Effector memory CD4-positive, alpha-beta T cell (primary cell): ENCODE measurements around the gene PPP1R37.
A peak's percentile ranks its signal among the peaks of the same experiment; 100 is the strongest.

Source experiments
- DNase-seq, 3 donors: peaks; one replicate each; pipeline ENCODE4 v3.0.0-alpha.2; 2020
- H3K27ac ChIP-seq: 2 replicates; pipeline ENCODE4 v1.7.0; 2013; ENCODE audit warnings: mild to moderate bottlenecking, low read length, moderate library complexity; ENCODE audit not compliant: insufficient read depth, poor library complexity, severe bottlenecking
- H3K27me3 ChIP-seq: replicated peaks from 2 replicates; pipeline ENCODE4 v1.7.0; 2013; ENCODE audit warnings: mild to moderate bottlenecking, low read length; ENCODE audit not compliant: insufficient read depth, control insufficient read depth, poor library complexity, severe bottlenecking
- H3K36me3 ChIP-seq: 2 replicates; pipeline ENCODE4 v1.7.0; 2013; ENCODE audit warnings: mild to moderate bottlenecking, low read length, moderate library complexity; ENCODE audit not compliant: control insufficient read depth, insufficient read depth
- H3K4me1 ChIP-seq: 2 replicates; pipeline ENCODE4 v1.7.0; 2013; ENCODE audit warnings: low read length, mild to moderate bottlenecking; ENCODE audit not compliant: control insufficient read depth, insufficient read depth, poor library complexity, severe bottlenecking
- H3K4me3 ChIP-seq: 2 replicates; pipeline ENCODE4 v1.7.0; 2013; ENCODE audit warnings: low read length, low read depth, mild to moderate bottlenecking; ENCODE audit not compliant: insufficient read depth, poor library complexity, severe bottlenecking
- H3K9me3 ChIP-seq: 2 replicates; pipeline ENCODE4 v1.7.0; 2013; ENCODE audit warnings: mild to moderate bottlenecking, low read length, moderate library complexity; ENCODE audit not compliant: control insufficient read depth
- total RNA-seq, 3 donors: gene quantifications; one replicate each; lab custom pipeline; 2026; lab: John Stamatoyannopoulos, UW

Gene PPP1R37
- 23.8 to 31.8 (median 25.4) reads per million in 3 donors for total RNA-seq

- Histone ChIP-seq H3K4me1 (peaks cover 20% of the 10 kb centered on the region), H3K36me3 (peaks cover 7% of the 10 kb centered on the region), H3K4me3 (peak within 1 kb of the TSS; percentile 86), H3K27me3 (no peaks in the 10 kb centered on the region), H3K27ac (peak within 1 kb of the TSS; percentile 87), H3K9me3 (no peaks in the 10 kb centered on the region)
- peak; percentile 80 to 90 (median 86) for DNase-seq
Observed at GRCh38 chr19:45092747-45093678, at the start of gene PPP1R37. Gene PPP1R37 (plus strand): TSS chr19:45093179. CDS start chr19:45093326, 147 bp downstream.

- Histone ChIP-seq H3K4me3 (no peak overlapping the region), H3K36me3 (peaks cover 48% of the 10 kb centered on the region), H3K27ac (no peak overlapping the region), H3K4me1 (peaks cover 13% of the 10 kb centered on the region), H3K9me3 (no peaks in the 10 kb centered on the region), H3K27me3 (no peaks in the 10 kb centered on the region)
- DNase-seq = no peak
Observed at GRCh38 chr19:45045671-45046353, 47.2 kb upstream of the PPP1R37 start.

- Histone ChIP-seq H3K4me1 (peaks cover 11% of the 10 kb centered on the region), H3K27ac (no peak overlapping the region), H3K27me3 (no peaks in the 10 kb centered on the region), H3K4me3 (no peak overlapping the region), H3K9me3 (no peaks in the 10 kb centered on the region), H3K36me3 (peaks cover 45% of the 10 kb centered on the region)
- DNase-seq = no peak
Observed at GRCh38 chr19:45046355-45046754, 46.6 kb upstream of the PPP1R37 start.

GRCh38 chr19:45047188-45047797 lies 45.7 kb upstream of the PPP1R37 start:
- Histone ChIP-seq H3K27ac (no peak overlapping the region), H3K4me3 (no peak overlapping the region)

GRCh38 chr19:45049073-45049736 lies 43.8 kb upstream of the PPP1R37 start:
- Histone ChIP-seq H3K4me3 (no peak overlapping the region), H3K4me1 (peaks cover 4% of the 10 kb centered on the region), H3K9me3 (no peaks in the 10 kb centered on the region), H3K36me3 (peaks cover 39% of the 10 kb centered on the region), H3K27ac (peak overlapping the region; percentile 22), H3K27me3 (no peaks in the 10 kb centered on the region)
- no peak for DNase-seq

More at GRCh38 chr19:45047188-45047797, 45.7 kb upstream of the PPP1R37 start:
- Histone ChIP-seq H3K9me3 (no peaks in the 10 kb centered on the region), H3K27me3 (no peaks in the 10 kb centered on the region), H3K4me1 (peaks cover 4% of the 10 kb centered on the region), H3K36me3 (peaks cover 40% of the 10 kb centered on the region)
- no peak for DNase-seq

GRCh38 chr19:45050036-45050435 lies 42.9 kb upstream of the PPP1R37 start:
- no peak for DNase-seq
- H3K4me3 ChIP-seq = no peak overlapping the region
- no peaks in the 10 kb centered on the region for H3K27me3 ChIP-seq
- no peaks in the 10 kb centered on the region for H3K9me3 ChIP-seq
- no peak overlapping the region for H3K27ac ChIP-seq
- H3K4me1 ChIP-seq = peaks cover 4% of the 10 kb centered on the region
- H3K36me3 ChIP-seq = peaks cover 38% of the 10 kb centered on the region

GRCh38 chr19:45051929-45052579 lies 40.9 kb upstream of the PPP1R37 start:
- DNase-seq = no peak
- Histone ChIP-seq H3K4me3 (no peak overlapping the region), H3K36me3 (peaks cover 49% of the 10 kb centered on the region), H3K4me1 (peaks cover 4% of the 10 kb centered on the region), H3K27ac (no peak overlapping the region), H3K27me3 (no peaks in the 10 kb centered on the region), H3K9me3 (no peaks in the 10 kb centered on the region)

GRCh38 chr19:45056831-45057230 lies 36.1 kb upstream of the PPP1R37 start:
- no peak for DNase-seq
- Histone ChIP-seq H3K27me3 (no peaks in the 10 kb centered on the region), H3K9me3 (no peaks in the 10 kb centered on the region), H3K36me3 (peaks cover 89% of the 10 kb centered on the region), H3K4me3 (no peak overlapping the region), H3K27ac (no peak overlapping the region), H3K4me1 (no peaks in the 10 kb centered on the region)

GRCh38 chr19:45057444-45057843 lies 35.5 kb upstream of the PPP1R37 start:
- Histone ChIP-seq H3K27me3 (no peaks in the 10 kb centered on the region), H3K27ac (no peak overlapping the region), H3K36me3 (peaks cover 88% of the 10 kb centered on the region), H3K4me1 (no peaks in the 10 kb centered on the region), H3K4me3 (no peak overlapping the region), H3K9me3 (no peaks in the 10 kb centered on the region)
- no peak for DNase-seq
